SJCRH30 (cell line): Measurements from ENCODE around the gene SMIM8. TPM values are rescaled to one million over a fixed set of nuclear protein-coding genes. Genes with fewer than 3 reads are reported as not detected.

Experiments used
- DNase-seq, 2 experiments: peaks; one replicate each; pipeline ENCODE4 v3.0.0-alpha.2; 2015 to 2020
- H3K27ac ChIP-seq: fragments of 250-450 bp; sonication (Bioruptor Pico); 2 replicates; pipeline ENCODE4 v1.5.1; 2020; ENCODE audit warnings: mild to moderate bottlenecking, moderate library complexity
- H3K27me3 ChIP-seq: fragments of 250-450 bp; sonication (Bioruptor Pico); 2 replicates; pipeline ENCODE4 v1.5.1; 2020; ENCODE audit warnings: mild to moderate bottlenecking, moderate library complexity
- H3K36me3 ChIP-seq: fragments of 250-450 bp; sonication (Bioruptor Pico); 2 replicates; pipeline ENCODE4 v1.5.1; 2020; ENCODE audit warnings: mild to moderate bottlenecking, moderate library complexity
- H3K4me1 ChIP-seq: fragments of 250-450 bp; sonication (Bioruptor Pico); 2 replicates; pipeline ENCODE4 v1.5.1; 2020; ENCODE audit warnings: mild to moderate bottlenecking, moderate library complexity
- H3K4me3 ChIP-seq: fragments of 250-450 bp; sonication (Bioruptor Pico); 2 replicates; pipeline ENCODE4 v1.5.1; 2020; ENCODE audit warnings: mild to moderate bottlenecking, moderate library complexity
- H3K9me3 ChIP-seq: fragments of 250-450 bp; sonication (Bioruptor Pico); replicated peaks from 2 replicates; pipeline ENCODE4 v1.5.1; 2020; ENCODE audit warnings: mild to moderate bottlenecking, moderate library complexity
- total RNA-seq: library from RNA; depleted of rRNA; stranded (reverse); fragments of >200 nt; shearing (Covaris generic); gene quantifications from 2 replicates; pipeline ENCODE4 v1.2.3, GENCODE V29; 2014; rRNA removed

The SMIM8 gene
- total RNA-seq, 1 experiment from 2014 or later, result 11.1 TPM

- peak; percentile 32 to 61 for DNase-seq
- Histone ChIP-seq H3K4me1 (no peaks in the 10 kb centered on the region), H3K4me3 (no peak overlapping the region), H3K36me3 (no peaks in the 10 kb centered on the region), H3K27me3 (no peaks in the 10 kb centered on the region), H3K9me3 (no peaks in the 10 kb centered on the region), H3K27ac (no peak overlapping the region)
Observed at GRCh38 chr6:87391334-87391733, 68.9 kb downstream of the SMIM8 start.

Other genes with a start within 250 kb of the SMIM8 start
- gene CGA, start 227.5 kb upstream of the SMIM8 start, total RNA-seq, result 0.20 TPM in 1 of 2 replicates, not detected in the other
- 25.8 and 29.3 TPM in 2 replicates for gene ZNF292, start 167.0 kb upstream of the SMIM8 start, total RNA-seq
- gene GJB7, start 6.7 kb downstream of the SMIM8 start, total RNA-seq, result not detected in 2 replicates
- 0.79 and 2.2 TPM in 2 replicates for gene C6orf163, start 22.2 kb downstream of the SMIM8 start, total RNA-seq
- 0.23 and 0.45 TPM in 2 replicates for gene CFAP206, start 85.4 kb downstream of the SMIM8 start, total RNA-seq
- 16.5 and 18.4 TPM in 2 replicates for gene SLC35A1, start 150.4 kb downstream of the SMIM8 start, total RNA-seq